ENCODE data around the gene THAP6.
"Not testable (repeated sequence)": the region's sequence is repeated elsewhere in the genome, so short reads cannot be mapped to it uniquely, and the experiment has no call there.

The THAP6 gene

DNA sequence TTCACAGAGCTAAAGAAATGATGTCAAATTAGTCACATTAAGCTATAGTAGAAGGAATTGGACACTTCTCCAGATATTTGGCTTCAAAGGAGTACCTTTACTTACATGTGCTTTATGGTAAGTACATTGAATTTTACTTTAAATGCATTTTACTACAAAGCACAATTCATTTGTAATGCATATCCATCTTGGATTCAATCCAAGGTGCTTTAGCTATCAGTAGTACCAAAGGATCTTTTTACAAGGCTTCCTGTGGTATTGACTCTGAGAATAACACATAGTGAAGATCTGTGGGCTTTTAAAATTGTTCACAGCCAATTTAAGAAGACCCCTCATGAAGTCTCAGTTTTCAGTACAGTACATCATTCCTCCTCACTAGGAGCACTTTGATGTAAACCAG lies 13.2 kb downstream of the THAP6 start:
- DNase-seq: no peak

DNA sequence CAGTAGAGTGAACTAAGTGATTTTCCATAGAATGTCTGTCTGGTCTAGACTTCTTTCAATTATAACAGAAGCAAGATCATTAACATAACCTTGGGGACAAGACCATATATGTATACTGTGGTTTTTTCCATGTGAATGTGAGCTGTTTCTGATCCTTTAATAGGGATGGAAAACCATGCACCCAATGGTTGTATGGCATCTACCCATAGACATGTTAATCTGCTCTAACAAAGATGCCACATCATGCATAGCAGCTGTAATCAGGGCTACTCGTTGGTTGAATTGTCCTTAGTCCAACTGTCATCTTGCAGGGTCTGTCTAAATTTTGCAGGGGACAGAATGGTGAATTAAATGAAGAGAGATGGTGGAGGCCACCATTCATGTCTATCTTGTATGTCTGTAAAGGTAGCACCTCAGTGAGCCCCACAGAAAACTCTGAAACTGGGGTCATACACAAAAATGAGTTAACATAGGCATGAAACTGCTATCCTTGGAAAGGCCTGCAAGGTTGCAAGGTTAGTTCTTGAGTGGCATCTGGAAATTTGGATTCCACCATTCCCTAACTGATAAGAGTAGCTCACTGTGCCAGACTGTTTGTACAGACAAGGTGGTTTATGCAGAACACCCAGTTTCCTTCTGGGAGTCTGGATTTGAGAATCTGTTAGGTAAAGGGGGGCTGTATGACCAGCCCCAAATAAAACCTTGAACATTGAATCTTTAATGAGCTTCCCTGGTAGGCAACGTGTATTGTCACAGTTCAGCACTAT lies 16.5 kb downstream of the THAP6 start:
- no peak for DNase-seq

DNA sequence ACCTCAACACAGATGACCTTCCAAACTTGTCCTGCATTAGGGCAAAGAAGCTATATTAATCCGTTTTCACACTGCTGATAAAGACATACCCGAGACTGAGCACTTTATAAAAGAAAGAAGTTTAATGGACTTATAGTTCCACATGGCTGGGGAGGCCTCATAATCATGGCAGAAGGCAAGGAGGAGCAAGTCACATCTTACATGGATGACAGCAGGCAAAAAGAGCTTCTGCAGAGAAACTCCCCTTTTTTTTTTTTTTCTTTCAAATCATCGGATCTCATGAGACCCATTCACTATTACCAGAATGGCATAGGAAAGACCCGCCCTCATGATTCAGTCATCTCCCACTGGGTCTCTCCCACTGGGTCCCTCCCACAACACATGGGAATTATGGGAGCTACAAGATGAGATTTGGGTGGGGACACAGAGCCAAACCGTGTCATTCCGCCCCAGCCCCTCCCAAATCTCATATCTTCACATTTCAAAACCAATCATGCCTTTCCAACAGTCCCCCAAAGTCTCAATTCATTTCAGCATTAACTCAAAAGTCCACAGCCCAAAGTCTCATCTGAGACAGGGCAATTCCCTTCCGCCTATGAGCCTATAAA lies 17.4 kb downstream of the THAP6 start:
- DNase-seq: not testable (repeated sequence)

DNA sequence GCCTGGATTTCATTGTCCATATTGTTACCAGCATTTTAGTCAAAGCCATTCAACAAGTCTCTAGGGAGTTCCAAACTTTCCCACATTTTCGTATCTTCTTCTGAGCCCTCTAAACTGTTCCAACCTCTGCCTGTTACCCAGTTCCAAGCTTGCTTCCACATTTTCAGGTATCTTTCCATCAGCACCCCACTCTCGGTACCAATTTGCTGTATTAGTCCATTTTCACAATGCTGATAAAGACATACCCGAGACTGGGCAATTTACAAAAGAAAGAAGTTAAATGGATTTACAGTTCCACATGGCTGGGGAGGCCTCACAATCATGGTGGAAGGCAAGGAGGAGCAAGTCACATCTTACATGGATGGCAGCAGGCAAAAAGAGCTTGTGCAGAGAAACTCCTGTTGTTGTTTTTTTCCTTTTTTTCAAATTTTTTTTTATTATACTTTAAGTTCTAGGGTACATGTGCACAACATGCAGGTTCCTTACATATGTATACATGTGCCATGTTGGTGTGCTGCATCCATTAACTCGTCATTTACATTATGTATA lies 19.1 kb downstream of the THAP6 start:
- DNase-seq: not testable (repeated sequence)

DNA sequence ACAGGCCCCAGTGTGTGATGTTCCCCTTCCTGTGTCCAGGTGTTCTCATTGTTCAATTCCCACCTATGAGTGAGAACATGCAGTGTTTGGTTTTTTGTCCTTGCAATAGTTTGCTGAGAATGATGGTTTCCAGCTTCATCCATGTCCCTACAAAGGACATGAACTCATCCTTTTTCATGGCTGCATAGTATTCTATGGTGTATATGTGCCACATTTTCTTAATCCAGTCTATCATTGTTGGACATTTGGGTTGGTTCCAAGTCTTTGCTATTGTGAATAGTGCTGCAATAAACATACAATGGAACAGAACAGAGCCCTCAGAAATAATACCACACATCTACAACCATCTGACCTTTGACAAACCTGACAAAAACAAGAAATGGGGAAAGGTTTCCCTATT lies 19.7 kb downstream of the THAP6 start:
- DNase-seq: not testable (repeated sequence)

DNA sequence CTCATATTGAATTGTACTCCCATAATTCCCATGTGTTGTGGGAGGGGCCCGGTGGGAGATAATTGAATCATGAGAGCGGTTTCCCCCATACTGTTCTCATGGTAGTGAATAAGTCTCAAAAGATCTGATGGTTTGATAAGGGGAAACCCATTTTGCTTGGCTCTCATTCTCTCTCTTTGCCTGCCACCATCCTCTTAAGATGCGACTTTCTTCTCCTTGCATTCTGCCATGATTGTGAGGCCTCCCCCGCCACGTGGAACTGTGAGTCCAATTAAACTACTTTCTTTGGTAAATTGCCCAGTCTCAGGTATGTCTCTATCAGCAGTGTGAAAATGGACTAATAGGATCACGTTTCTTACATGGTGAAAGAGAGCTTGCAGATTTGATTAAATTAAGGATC lies 23.0 kb downstream of the THAP6 start:
- not testable (repeated sequence) for DNase-seq

DNA sequence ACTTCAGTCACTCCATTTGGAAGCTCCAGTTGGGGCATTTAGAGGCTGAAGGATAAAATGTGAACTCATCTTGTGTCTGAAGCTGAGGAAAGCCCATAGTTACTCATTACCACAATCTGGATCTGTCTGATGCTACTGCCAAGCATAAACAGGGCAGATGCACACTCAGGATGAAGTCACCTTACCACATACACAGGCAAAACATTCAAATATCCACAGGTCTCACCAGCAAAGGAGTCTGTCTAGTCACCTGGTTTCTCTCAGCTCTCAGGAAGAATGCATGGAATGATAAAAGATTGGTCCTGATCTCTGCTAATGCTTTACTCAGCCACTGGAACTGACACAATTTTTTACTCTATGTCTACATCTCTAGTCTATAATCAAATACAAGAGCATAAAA lies 28.6 kb downstream of the THAP6 start:
- DNase-seq: no peak

DNA sequence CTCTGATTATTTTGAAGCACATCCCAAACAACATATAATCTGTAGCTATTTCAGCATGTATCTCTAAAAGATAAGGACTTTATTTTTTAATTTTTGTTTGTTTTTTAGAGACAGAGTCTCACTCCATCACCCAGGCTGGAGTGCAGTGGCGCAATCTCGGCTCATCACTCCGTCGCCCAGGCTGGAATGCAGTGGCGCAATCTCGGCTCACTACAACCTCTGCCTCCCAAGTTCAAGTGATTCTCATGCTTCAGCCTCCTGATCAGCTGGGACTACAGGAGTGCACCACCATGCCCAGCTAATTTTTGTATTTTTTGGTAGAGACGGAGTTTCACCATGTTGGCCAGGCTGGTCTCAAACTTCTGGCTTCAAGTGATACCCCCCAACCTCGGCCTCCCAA lies 29.9 kb downstream of the THAP6 start:
- DNase-seq: not testable (repeated sequence)

DNA sequence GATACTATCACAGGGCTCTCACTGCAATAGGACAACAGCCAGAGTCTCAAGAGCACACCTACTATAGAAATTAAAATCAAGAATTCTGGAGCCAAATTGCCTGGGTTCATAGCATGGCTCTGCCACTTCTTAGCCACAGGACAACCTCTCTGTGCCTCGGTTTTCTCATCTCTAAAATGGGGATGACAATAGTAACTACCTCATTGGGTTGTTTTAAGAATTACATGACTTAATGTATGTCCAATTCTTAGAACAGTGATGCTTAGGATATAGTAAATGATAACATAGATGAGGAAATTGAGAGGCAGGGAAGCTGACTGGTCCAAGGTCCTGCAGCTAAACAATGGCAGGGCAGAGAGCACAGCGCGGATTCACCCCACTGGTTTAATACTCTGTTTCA lies 30.6 kb downstream of the THAP6 start:
- DNase-seq: no peak

DNA sequence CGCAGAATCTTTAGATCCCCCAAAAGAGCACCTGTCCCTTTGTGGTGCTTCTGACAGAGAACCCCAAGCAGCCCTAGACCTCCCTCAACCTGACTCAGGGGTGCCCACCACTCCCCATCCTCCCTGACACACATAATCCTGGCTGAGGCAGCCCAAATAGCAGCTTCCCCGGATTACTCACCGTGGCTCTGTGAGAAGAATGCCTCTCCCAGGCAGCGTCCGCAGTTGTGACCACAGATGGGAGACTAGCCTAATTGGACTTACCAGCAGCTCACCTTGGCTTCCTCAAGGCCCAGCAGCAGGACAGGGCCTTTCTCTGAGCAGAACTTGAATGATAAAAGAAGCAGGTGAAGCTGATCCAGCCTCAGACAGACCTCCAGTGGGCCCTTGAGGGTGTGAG lies 31.3 kb downstream of the THAP6 start:
- DNase-seq: no peak

DNA sequence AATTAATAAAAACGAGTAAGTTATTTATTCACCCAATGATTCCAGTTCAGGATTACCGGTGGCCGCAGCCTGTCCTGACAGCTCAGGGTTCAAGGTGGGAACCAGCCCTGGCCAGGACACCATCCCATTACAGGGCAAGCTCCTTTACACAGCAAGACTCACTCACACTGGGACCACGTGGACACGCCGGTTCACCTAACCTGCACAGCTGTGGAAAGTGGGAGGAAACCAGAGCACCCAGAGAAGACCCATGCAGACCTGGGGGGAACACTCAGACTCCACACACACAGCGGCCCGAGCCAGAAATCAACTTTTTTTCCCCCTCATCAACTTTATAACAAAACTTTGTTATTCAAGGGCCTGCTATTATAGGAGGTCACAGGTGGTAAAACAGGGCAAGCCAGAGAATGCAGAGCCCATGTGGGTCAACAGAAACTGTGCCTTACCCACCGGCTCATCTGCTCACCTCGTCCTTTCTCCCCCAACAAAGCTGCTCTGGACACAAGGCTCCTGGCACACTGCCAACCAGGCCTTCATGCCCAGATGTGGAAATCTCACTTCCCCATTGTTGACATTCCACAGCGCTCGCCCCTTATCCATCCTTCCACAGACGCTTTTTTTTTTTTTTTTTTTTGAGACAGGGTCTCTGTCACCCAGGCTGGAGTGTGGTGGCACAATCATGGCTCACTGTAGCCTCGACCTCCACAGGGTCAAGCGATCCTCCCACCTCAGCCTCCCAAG lies 33.5 kb downstream of the THAP6 start:
- peak; percentile 78 for DNase-seq

DNA sequence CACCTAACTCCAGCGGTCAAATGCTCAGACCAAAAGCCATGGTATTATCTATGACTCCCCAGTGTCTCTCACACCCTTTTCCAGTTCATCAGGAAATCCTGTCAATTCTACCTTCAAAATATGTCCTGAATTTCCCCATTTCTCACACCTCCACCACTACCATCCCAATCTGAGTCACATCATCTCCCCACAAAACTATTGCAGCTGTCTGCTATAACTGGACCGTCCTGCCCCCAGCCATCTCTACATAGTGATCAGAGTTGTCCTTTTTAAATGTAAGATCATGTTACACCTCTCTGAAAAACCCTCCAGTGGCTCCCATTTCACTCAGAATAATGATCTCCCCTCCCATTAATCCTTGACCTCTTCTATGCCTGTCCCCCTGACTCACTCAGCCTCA lies 34.7 kb downstream of the THAP6 start:
- DNase-seq: no peak

DNA sequence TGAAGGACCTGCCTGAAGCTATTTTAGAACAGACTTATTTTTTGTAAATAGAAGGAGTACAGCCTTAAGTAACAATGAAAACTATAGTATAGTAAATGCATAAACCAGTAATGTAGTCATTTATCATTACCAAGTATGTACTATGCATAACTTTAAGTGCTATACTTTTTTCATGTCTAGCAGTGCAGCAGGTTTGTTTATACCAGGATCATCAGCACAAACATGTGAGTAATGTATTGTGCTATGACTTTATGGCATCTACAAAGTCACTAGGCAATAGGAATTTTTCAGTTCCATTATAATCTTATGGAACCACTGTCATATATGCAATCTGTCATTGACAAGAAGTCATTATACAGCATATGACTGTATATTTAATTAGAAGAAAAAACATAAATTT lies 38.2 kb downstream of the THAP6 start:
- no peak for DNase-seq

DNA sequence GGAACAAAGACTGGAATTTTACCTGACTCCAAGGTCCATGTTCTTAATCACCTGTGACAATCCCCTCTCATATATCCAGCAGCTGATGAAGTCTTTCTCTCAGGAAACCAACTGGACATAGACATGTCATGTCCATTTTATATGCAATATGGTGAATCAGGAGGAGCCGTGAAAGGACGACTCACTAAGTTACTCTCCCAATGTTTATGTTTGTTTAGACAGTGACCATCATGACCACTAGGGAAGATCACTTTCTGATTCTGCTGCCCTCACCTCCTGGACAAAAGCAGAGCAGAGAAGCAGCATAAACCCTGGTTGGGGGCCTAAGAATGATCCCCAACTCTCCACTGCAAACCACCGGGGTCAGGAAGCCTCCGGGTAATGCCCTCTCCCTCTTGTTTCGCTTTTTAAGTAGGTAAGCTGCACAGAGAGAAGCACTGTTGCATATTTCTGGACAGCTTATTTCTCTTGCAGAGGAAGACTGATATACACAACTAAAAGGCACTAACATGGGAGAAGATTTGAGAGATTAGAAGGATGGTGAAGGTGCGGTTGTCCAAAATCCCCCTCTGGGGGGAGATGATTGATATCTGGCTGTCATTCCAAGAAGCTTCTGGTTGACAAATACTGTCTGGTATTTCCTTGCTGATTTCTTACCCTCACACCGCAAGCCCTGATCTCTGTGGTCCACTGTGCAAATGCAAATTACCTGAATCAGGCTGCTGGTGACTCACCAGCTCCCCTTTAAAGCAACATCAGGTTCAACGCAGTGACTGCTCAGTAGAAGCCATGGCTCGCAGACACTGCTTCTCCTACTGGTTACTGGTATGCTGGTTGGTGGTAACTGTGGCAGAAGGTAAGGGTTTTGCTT lies 41.3 kb downstream of the THAP6 start, which contains the start of gene ODAPH:
Gene ODAPH, plus strand, starts transcription at position 773 of the 871 bp plus-strand sequence. Its CDS starts 17 bp downstream, at position 790.
- DNase-seq: peak; percentile 2

DNA sequence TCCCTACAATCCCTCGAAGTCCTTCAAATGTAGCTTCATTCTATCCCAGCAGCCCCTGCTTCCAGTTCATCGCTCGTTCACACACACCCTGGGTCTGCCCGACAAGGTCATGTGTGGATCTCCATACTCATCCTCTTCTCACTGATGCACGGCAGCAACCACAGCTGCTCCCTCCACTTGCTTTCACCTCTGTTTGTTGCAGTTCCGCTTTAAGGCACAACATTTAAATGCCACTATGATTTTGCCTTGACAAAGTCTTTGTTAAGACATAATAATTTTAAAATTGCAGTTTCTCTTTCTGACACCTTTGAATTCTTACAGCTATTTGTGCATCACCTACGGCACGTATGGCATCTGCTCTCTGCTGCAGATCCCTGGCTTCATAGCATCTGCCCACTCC lies 43.4 kb downstream of the THAP6 start:
- no peak for DNase-seq

DNA sequence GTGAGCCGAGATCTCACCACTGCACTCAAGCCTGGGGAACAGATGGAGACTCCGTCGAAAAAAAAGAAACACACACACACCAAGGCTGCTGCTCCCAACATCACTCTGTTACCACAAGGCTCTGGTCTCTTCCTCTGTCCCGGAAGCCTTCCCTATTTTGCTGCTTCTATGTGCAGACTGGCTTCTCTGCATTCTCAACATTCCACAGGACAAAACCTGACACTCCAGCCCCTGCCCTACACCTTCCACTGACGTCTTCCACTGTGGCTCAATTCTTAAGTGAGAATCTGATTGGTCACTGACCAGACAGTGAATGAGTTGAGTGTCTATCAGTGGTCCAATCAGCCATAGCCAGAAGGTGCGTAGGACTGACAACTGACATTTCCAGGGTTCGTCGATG lies 47.5 kb downstream of the THAP6 start:
- no peak for DNase-seq

DNA sequence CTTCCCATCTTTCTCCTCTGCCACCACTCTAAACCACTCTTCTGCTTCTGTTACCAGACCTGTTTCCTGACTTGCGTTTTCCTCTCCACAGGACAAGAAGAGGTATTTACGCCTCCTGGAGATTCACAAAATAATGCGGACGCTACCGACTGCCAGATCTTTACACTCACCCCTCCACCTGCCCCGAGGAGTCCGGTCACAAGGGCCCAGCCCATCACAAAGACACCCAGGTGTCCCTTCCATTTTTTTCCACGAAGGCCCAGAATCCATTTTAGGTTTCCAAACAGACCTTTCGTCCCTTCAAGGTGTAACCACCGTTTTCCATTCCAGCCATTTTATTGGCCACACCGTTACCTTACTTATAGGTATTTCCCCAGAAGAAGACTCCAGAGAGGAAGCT lies 49.8 kb downstream of the THAP6 start:
- no peak for DNase-seq

DNA sequence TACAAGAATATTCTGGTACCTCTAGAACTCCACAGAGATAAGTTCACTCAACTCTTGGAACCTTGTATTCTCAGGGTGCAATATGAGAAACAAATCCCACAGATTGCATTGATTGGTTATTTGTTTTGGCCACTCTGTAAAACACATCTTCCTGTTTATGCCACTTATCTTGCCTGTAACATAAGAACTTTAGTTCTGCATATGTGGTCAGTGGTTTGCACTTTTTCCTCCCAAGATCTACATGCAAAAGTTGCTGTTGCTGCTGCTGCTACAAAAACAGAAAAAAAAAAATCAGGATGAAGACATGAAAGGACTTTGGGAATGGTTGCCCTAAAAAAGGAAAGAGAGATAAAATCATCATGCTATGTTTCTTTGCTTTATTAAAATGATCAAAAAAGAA lies 51.2 kb downstream of the THAP6 start:
- DNase-seq: peak; percentile 51

DNA sequence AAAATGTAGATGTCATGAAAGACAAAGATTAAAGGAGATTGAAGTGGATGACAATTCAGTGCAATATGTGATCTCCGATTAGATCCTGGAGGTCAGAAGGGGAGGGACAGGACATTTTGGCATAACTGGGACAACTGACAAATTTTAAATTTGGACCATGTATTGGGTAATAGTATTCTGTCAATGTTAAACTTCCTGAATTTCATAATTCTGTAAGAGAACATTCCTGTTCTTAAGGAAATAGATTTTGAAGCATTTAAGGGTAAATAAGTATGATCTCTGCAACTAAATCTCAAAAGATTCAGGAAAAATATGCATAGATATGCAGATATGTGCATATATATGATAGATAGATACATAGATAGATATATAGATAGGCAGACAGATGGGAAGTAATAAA lies 52.6 kb downstream of the THAP6 start:
- peak; percentile 43 for DNase-seq

DNA sequence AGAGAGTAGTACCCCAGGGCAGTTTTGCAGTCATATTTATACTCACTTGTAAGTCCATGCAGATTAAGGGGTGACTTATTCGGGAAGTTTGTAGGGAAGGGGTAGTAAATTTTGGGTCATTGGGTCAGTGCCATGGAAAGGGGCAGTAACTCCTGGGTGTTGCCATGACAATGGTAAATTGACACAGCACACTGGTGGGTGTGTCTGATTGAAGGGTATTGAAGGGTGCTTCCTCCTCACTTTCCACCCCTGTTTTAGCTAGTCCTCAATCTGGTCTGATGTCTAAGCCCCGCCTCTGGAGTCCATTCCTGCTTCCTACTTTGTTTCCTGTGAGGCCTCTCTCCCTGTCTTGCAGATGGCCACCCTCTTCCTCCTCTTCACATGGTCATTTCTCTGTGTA lies 53.5 kb downstream of the THAP6 start:
- DNase-seq: peak; percentile 29

All from MV-4-11 (cell line).